ENCODE data around the gene PCSK5.
"Not testable (repeated sequence)": the region's sequence is repeated elsewhere in the genome, so short reads cannot be mapped to it uniquely, and the experiment has no call there.

Gene PCSK5

GRCh38 chr9:76022317-76022716 is 131.8 kb downstream of the PCSK5 start:
- DNase-seq, result no peak

- no peak for DNase-seq
Measured at GRCh38 chr9:76023715-76024195, 133.3 kb downstream of the PCSK5 start.

- no peak for DNase-seq
Measured at GRCh38 chr9:76025286-76025685, 134.8 kb downstream of the PCSK5 start.

- DNase-seq, result no peak
Measured at GRCh38 chr9:76026796-76027195, 136.3 kb downstream of the PCSK5 start.

GRCh38 chr9:76027416-76027815 is 136.9 kb downstream of the PCSK5 start:
- no peak for DNase-seq

GRCh38 chr9:76027861-76028260 is 137.4 kb downstream of the PCSK5 start:
- DNase-seq, result no peak

- no peak for DNase-seq
Measured at GRCh38 chr9:76032038-76032796, 141.7 kb downstream of the PCSK5 start.

- DNase-seq, result no peak
Measured at GRCh38 chr9:76032797-76033373, 142.4 kb downstream of the PCSK5 start.

GRCh38 chr9:76034049-76034448 is 143.6 kb downstream of the PCSK5 start:
- DNase-seq, result no peak

GRCh38 chr9:76036762-76037161 is 146.3 kb downstream of the PCSK5 start:
- no peak for DNase-seq

GRCh38 chr9:76037587-76038225 is 147.2 kb downstream of the PCSK5 start:
- DNase-seq, result no peak

- DNase-seq, result no peak
Measured at GRCh38 chr9:76038431-76038830, 148.0 kb downstream of the PCSK5 start.

- DNase-seq, result no peak
Measured at GRCh38 chr9:76044266-76044819, 153.9 kb downstream of the PCSK5 start.

GRCh38 chr9:76045221-76045620 is 154.7 kb downstream of the PCSK5 start:
- no peak for DNase-seq

GRCh38 chr9:76049341-76049740 is 158.9 kb downstream of the PCSK5 start:
- DNase-seq, result no peak

- no peak for DNase-seq
Measured at GRCh38 chr9:76067696-76068095, 177.2 kb downstream of the PCSK5 start.

- DNase-seq, result no peak
Measured at GRCh38 chr9:76077537-76077936, 187.1 kb downstream of the PCSK5 start.

GRCh38 chr9:76081281-76081680 is 190.8 kb downstream of the PCSK5 start:
- not testable (repeated sequence) for DNase-seq

GRCh38 chr9:76082057-76082456 is 191.6 kb downstream of the PCSK5 start:
- DNase-seq, result no peak

- no peak for DNase-seq
Measured at GRCh38 chr9:76085596-76085995, 195.1 kb downstream of the PCSK5 start.

- DNase-seq, result no peak
Measured at GRCh38 chr9:76086539-76086938, 196.1 kb downstream of the PCSK5 start.

- no peak for DNase-seq
Measured at GRCh38 chr9:76087976-76088375, 197.5 kb downstream of the PCSK5 start.

- DNase-seq, result no peak
Measured at GRCh38 chr9:76090330-76090729, 199.9 kb downstream of the PCSK5 start.

- DNase-seq, result no peak
Measured at GRCh38 chr9:76090909-76091308, 200.4 kb downstream of the PCSK5 start.

Measured in NCI-H82 (cell line).